Vagina (tissue), 2 donors: ENCODE results near the gene CLK2. TPM values are rescaled to one million over a fixed set of nuclear protein-coding genes. Genes with fewer than 3 reads are reported as not detected.
"Not testable (repeated sequence)": the region's sequence is repeated elsewhere in the genome, so short reads cannot be mapped to it uniquely, and the experiment has no call there.

Experiments
- DNase-seq, 2 donors: peaks; one replicate each; pipeline ENCODE4 v3.0.0-alpha.2; 2017; ENCODE audit errors: extremely low spot score in 2 of 2
- H3K27ac ChIP-seq: fragments of 200-600 bp; sonication (generic); one replicate; pipeline ENCODE4 v1.5.1; 2019
- H3K27me3 ChIP-seq: fragments of 200-600 bp; sonication (generic); one replicate; pipeline ENCODE4 v1.5.1; 2019
- H3K36me3 ChIP-seq, 2 donors: fragments of 200-600 bp; sonication (generic); one replicate each; pipeline ENCODE4 v1.5.1; 2017 to 2019
- H3K4me1 ChIP-seq: fragments of 200-600 bp; sonication (generic); one replicate; pipeline ENCODE4 v1.5.1; 2019
- H3K4me3 ChIP-seq, 2 donors: fragments of 200-600 bp; sonication (generic); 1 replicate in 1 of 2; 2 replicates in 1 of 2; pipeline ENCODE4 v1.5.1; 2016 to 2019
- H3K9me3 ChIP-seq: fragments of 200-600 bp; sonication (generic); one replicate; pipeline ENCODE4 v1.5.1; 2019
- POLR2A ChIP-seq, 2 donors: fragments of 450-650 bp; IDR thresholded peaks; one replicate each; pipeline ENCODE4 v1.6.1; 2017; ENCODE audit warnings: antibody characterized with exemption in 2 of 2, mild to moderate bottlenecking in 2 of 2, moderate library complexity in 2 of 2
- POLR2AphosphoS5 ChIP-seq, 2 donors: sonication (generic); formaldehyde crosslinking; IDR thresholded peaks; one replicate each; pipeline ENCODE4 v1.9.0; 2017; ENCODE audit warnings: antibody characterized with exemption in 2 of 2, mild to moderate bottlenecking in 2 of 2, low read depth in 1 of 2; ENCODE audit not compliant: insufficient read depth in 1 of 2
- intact Hi-C: fragments of 100-400 bp; cut with DNase I; formaldehyde crosslinking; loops from one replicate; pipeline ENCODE4 v1.15.1; 2023
- total RNA-seq: library from RNA; depleted of rRNA; stranded (reverse); fragments of >200 nt; gene quantifications from one replicate; pipeline ENCODE4 v1.2.3, GENCODE V29; 2016
- TF ChIP-seq, protein P1 (sequence below), 3 experiments: fragments of 450-650 bp in 2 of 3; fragments of 200-600 bp in 1 of 3; sonication (generic) in 1 of 3; IDR thresholded peaks; one replicate each; pipeline ENCODE4 v1.5.1; 2017 to 2019; ENCODE audit warnings: antibody characterized with exemption in 3 of 3, mild to moderate bottlenecking in 2 of 3, moderate library complexity in 2 of 3

CLK2 gene
- total RNA-seq, 1 donor from 2014 or later = 48.1 TPM

DNA sequence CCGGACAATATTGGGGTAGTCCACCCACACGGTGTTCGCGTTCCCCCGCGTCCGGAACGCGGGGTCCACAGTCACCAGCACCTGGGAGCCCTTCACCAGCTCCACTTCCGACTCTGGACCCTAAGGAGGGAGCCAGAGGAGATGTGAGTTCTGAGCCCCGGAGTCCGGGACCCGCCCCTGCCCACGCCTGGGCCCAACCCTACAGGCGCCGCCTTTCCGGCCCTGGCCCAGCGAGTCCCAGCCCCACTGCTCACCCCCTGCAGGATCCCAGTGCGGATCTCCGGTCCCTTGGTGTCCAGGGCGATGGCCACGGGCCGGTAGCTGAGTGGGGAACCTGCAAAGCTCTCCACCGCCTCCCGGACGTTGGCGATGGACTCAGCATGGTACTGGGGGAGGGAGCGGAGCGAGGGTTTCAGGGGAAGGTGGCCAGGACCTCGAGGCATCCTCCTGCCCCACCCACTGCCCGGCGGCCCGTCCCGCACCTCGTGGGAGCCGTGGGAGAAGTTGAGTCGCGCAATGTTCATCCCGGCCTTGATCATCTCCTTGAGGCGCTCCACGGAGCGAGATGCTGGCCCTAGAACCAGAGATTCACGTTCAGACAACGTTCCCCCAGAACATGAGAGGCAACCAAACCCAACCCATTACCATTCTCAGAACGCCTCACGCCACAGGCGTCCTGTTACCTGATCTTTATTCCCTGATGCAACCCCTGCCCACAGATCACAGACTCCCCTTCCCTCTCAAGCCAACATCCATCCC lies 22.1 kb upstream of the CLK2 start:
- no peaks in the 10 kb centered on the region for H3K27me3 ChIP-seq
- TF ChIP-seq, protein P1, sequence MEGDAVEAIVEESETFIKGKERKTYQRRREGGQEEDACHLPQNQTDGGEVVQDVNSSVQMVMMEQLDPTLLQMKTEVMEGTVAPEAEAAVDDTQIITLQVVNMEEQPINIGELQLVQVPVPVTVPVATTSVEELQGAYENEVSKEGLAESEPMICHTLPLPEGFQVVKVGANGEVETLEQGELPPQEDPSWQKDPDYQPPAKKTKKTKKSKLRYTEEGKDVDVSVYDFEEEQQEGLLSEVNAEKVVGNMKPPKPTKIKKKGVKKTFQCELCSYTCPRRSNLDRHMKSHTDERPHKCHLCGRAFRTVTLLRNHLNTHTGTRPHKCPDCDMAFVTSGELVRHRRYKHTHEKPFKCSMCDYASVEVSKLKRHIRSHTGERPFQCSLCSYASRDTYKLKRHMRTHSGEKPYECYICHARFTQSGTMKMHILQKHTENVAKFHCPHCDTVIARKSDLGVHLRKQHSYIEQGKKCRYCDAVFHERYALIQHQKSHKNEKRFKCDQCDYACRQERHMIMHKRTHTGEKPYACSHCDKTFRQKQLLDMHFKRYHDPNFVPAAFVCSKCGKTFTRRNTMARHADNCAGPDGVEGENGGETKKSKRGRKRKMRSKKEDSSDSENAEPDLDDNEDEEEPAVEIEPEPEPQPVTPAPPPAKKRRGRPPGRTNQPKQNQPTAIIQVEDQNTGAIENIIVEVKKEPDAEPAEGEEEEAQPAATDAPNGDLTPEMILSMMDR (IDR thresholded peaks at IDR 0.05) = no peak

DNA sequence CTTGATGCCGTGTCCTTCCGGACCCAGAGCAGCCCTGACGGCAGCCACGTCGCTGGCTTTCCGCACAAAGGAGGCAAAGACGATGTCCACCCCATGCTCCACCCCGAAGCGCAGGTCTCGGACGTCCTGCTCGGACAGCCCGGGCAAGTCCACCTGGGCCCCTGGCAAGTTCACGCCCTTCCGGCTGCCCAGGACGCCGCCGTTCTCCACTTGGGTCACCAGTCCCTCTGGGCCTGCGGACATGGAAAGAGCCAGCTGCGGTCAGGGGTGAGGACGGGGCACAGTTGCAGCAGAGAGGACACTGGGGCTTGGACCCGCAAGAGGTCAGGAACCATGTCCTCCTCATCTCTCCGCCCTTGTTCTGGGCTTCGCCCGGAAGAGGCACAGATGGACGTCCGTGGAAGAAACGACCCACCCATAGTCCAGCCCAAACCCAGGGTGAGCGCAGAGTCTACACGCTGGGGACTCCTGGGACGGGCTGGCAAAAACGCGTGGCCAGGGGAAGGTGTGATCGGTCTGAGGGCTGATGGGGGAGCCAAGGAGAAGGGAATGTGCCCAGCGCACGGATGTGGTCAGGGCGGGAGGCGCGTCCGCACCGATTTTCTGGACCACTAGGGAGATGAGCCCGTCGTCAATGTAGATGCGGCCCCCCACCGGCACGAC lies 21.3 kb upstream of the CLK2 start:
- Histone ChIP-seq H3K4me3 (peak overlapping the region in 1 of 2 donors; percentile 25), H3K9me3 (no peaks in the 10 kb centered on the region), H3K27ac (no peak overlapping the region), H3K27me3 (no peaks in the 10 kb centered on the region), H3K4me1 (peaks cover 15% of the 10 kb centered on the region), H3K36me3 (no peaks in the 10 kb centered on the region)
- TF ChIP-seq POLR2AphosphoS5 (IDR thresholded peaks at IDR 0.05; ENCODE audit: insufficient read depth in 1 of 2, low read depth in 1 of 2) = no peak
- TF ChIP-seq, protein P1 (IDR thresholded peaks at IDR 0.05) = no peak
- no peak for TF ChIP-seq POLR2A (IDR thresholded peaks at IDR 0.05)
- no peak for DNase-seq
- intact Hi-C loops = no loop called here

More for the DNA sequence above, 22.1 kb upstream of the CLK2 start:
- intact Hi-C loops = no loop called here
- DNase-seq = no peak
- Histone ChIP-seq H3K27ac (no peak overlapping the region), H3K9me3 (no peaks in the 10 kb centered on the region), H3K36me3 (no peaks in the 10 kb centered on the region), H3K4me3 (peak overlapping the region in 1 of 2 donors; percentile 25), H3K4me1 (peaks cover 15% of the 10 kb centered on the region)

DNA sequence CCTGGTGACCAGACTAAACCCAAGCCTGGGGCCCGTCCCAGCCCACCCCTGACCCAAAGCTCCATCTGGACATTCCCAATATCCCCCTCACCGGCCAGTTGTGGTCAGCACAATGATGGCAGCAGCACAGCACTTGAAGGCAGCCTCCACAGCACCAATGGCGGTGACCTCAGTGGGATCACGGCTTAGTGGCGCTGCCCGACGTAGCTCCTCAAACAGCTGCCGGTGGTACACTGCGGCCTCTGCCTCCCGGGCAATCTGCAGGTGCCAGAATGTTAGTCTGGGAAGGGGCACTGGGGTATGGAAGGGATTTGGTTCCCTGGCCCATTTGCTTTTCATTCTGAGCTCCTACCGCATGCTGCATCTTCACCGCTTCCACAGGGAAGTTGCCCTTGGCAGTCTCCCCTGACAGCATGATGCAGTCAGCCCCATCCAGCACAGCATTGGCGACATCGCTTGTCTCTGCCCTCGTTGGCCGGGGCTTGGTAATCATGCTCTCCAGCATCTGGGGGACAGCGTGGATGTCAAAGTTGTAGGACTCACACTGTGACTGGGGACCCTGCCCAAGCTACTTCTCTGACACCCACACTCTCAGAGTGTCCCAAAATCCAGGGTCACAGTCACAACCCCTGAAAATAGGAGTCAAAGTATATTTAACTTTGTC lies 19.9 kb upstream of the CLK2 start:
- no peak for DNase-seq
- Histone ChIP-seq H3K9me3 (no peaks in the 10 kb centered on the region), H3K27me3 (no peaks in the 10 kb centered on the region), H3K36me3 (no peaks in the 10 kb centered on the region), H3K4me1 (peaks cover 15% of the 10 kb centered on the region), H3K27ac (no peak overlapping the region), H3K4me3 (no peak overlapping the region)
- TF ChIP-seq POLR2AphosphoS5 (IDR thresholded peaks at IDR 0.05; ENCODE audit: insufficient read depth in 1 of 2, low read depth in 1 of 2) = no peak
- no peak for TF ChIP-seq POLR2A (IDR thresholded peaks at IDR 0.05)
- TF ChIP-seq, protein P1 (IDR thresholded peaks at IDR 0.05) = no peak
- intact Hi-C loops = no loop called here

DNA sequence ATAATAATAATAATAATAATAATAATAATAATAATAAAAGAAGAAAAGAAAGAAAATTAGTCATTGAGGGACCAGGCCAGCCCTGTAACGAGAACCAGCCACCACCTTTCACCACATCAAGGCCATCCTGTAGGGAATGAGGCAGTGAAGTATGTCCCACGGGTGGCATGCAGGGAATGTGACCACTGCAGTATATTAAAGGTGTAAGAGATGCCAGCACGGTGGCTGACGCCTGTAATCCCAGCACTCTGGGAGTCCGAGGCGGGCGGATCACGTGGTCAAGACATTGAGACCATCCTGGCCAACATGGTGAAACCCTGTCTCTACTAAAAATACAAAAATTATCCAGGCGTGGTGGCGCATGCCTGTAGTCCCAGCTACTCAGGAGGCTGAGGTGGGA lies 17.7 kb upstream of the CLK2 start:
- peaks cover 15% of the 10 kb centered on the region for H3K4me1 ChIP-seq
- DNase-seq, H3K9me3 ChIP-seq, H3K27ac ChIP-seq, H3K27me3 ChIP-seq, H3K4me3 ChIP-seq, H3K36me3 ChIP-seq, intact Hi-C loops: not testable (repeated sequence)

DNA sequence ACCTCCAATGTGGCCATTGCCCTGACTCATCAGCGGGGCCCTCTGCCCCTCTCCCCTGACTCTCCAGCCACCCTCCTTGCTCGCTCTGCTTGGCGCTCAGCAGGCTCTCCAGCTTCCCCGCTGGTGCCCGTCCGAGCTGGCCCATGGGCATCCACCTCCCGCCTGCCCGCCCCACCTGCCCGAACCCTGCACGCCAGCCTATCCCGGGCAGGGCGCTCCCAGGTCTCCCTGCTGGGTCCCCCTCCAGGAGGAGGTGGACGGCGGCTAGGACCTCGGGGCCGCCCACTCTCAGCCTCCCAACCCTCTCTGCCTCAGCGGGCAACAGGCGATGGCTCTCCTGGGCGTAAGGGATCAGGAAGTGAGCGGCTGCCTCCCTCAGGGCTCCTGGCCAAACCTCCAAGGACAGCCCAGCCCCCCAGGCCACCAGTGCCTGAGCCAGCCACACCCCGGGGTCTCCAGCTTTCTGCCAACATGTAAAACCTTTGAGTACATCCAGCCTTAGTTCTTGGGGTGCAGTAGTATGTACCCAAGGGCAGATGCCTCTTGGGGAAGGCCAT lies 14.8 kb upstream of the CLK2 start:
- Histone ChIP-seq H3K36me3 (peaks cover 0 to 5% of the 10 kb centered on the region in 2 donors), H3K27ac (no peak overlapping the region), H3K27me3 (no peaks in the 10 kb centered on the region), H3K9me3 (no peaks in the 10 kb centered on the region), H3K4me3 (no peak overlapping the region), H3K4me1 (no peaks in the 10 kb centered on the region)
- no peak for DNase-seq
- TF ChIP-seq, protein P1 (IDR thresholded peaks at IDR 0.05) = no peak
- TF ChIP-seq POLR2AphosphoS5 (IDR thresholded peaks at IDR 0.05; ENCODE audit: insufficient read depth in 1 of 2, low read depth in 1 of 2) = no peak
- no peak for TF ChIP-seq POLR2A (IDR thresholded peaks at IDR 0.05)
- intact Hi-C loops = no loop called here
